ENCODE measurements around the gene GAREM2. TPM values are rescaled to one million over a fixed set of nuclear protein-coding genes. Genes with fewer than 3 reads are reported as not detected.

GAREM2 gene
- total RNA-seq, 1 donor from 2014 or later, result 10.4 TPM

DNA sequence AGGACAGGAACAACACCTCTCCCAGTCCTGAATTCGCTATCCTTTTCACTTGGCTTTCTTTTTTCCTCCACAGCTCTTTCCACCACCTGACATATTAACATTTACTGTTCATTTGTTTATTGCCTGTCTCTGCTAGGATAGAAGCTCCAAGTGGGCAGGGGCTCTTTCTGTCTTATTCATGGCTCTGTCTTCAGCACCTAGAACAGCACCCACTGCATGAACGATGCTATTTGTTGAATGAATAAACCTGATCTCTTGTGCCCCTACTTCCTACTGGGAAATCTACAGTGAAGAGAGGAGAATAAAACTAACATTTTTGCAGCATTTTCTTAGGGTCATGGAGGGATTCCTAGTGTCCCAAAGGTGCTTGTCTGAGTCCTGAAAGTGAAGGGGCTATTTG lies 24.4 kb upstream of the GAREM2 start:
- TF ChIP-seq CTCF (IDR thresholded peaks at IDR 0.05; ENCODE audit: unreplicated experiment), result no peak
- Mint-ChIP-seq H3K36me3 (ENCODE audit: insufficient read depth) (no peaks in the 10 kb centered on the region), H3K27me3 (peaks cover 15% of the 10 kb centered on the region), H3K27ac (no peak overlapping the region), H3K4me3 (ENCODE audit: low read depth) (no peak overlapping the region), H3K4me1 (ENCODE audit: low read depth) (peaks cover 10% of the 10 kb centered on the region), H3K9me3 (ENCODE audit: low read depth) (no peaks in the 10 kb centered on the region)
- DNase-seq (ENCODE audit: low spot score, unreplicated experiment), result no peak

GRCh38 chr2:26150243-26150642 lies 22.6 kb upstream of the GAREM2 start:
- peaks cover 5% of the 10 kb centered on the region for H3K9me3 Mint-ChIP-seq (ENCODE audit: low read depth)
- no peak overlapping the region for H3K27ac Mint-ChIP-seq
- H3K4me1 Mint-ChIP-seq (ENCODE audit: low read depth), result no peaks in the 10 kb centered on the region
- DNase-seq (ENCODE audit: low spot score, unreplicated experiment), result no peak
- H3K36me3 Mint-ChIP-seq (ENCODE audit: insufficient read depth), result no peaks in the 10 kb centered on the region
- H3K27me3 Mint-ChIP-seq, result peaks cover 15% of the 10 kb centered on the region
- TF ChIP-seq CTCF (IDR thresholded peaks at IDR 0.05; ENCODE audit: unreplicated experiment), result no peak
- H3K4me3 Mint-ChIP-seq (ENCODE audit: low read depth), result no peak overlapping the region

GRCh38 chr2:26157580-26157979 lies 15.3 kb upstream of the GAREM2 start:
- Mint-ChIP-seq H3K27ac (no peak overlapping the region), H3K4me3 (ENCODE audit: low read depth) (no peak overlapping the region), H3K36me3 (ENCODE audit: insufficient read depth) (no peaks in the 10 kb centered on the region), H3K9me3 (ENCODE audit: low read depth) (peaks cover 8% of the 10 kb centered on the region), H3K4me1 (ENCODE audit: low read depth) (no peaks in the 10 kb centered on the region), H3K27me3 (no peaks in the 10 kb centered on the region)
- no peak for TF ChIP-seq CTCF (IDR thresholded peaks at IDR 0.05; ENCODE audit: unreplicated experiment)
- no peak for DNase-seq (ENCODE audit: low spot score, unreplicated experiment)

- H3K27ac Mint-ChIP-seq, result no peak overlapping the region
- peaks cover under 1% of the 10 kb centered on the region for H3K27me3 Mint-ChIP-seq
- TF ChIP-seq CTCF (IDR thresholded peaks at IDR 0.05; ENCODE audit: unreplicated experiment), result no peak
- no peaks in the 10 kb centered on the region for H3K4me1 Mint-ChIP-seq (ENCODE audit: low read depth)
- no peak overlapping the region for H3K4me3 Mint-ChIP-seq (ENCODE audit: low read depth)
- no peaks in the 10 kb centered on the region for H3K36me3 Mint-ChIP-seq (ENCODE audit: insufficient read depth)
- no peak for DNase-seq (ENCODE audit: low spot score, unreplicated experiment)
- H3K9me3 Mint-ChIP-seq (ENCODE audit: low read depth), result peaks cover 3% of the 10 kb centered on the region
Observed at GRCh38 chr2:26161926-26162325, 11.0 kb upstream of the GAREM2 start.

- no peak for TF ChIP-seq CTCF (IDR thresholded peaks at IDR 0.05; ENCODE audit: unreplicated experiment)
- no peak overlapping the region for H3K27ac Mint-ChIP-seq
- peaks cover 2% of the 10 kb centered on the region for H3K27me3 Mint-ChIP-seq
- no peaks in the 10 kb centered on the region for H3K9me3 Mint-ChIP-seq (ENCODE audit: low read depth)
- H3K4me1 Mint-ChIP-seq (ENCODE audit: low read depth), result no peaks in the 10 kb centered on the region
- no peak for DNase-seq (ENCODE audit: low spot score, unreplicated experiment)
- no peak overlapping the region for H3K4me3 Mint-ChIP-seq (ENCODE audit: low read depth)
- H3K36me3 Mint-ChIP-seq (ENCODE audit: insufficient read depth), result no peaks in the 10 kb centered on the region
Observed at GRCh38 chr2:26162963-26163362, 9.9 kb upstream of the GAREM2 start.
